GM23248 (cell line): ENCODE results near the gene TMEM236. TPM values are rescaled to one million over a fixed set of nuclear protein-coding genes. Genes with fewer than 3 reads are reported as not detected.

Experiments
- DNase-seq: peaks from one replicate; pipeline ENCODE4 v3.0.0-alpha.2; 2015
- H2AFZ ChIP-seq: fragments of 200-600 bp; sonication (generic); 2 replicates; pipeline ENCODE4 v1.6.1; 2016; ENCODE audit warnings: antibody characterized with exemption
- H3F3A ChIP-seq: fragments of 200-600 bp; sonication (generic); 2 replicates; pipeline ENCODE4 v1.6.1; 2016; ENCODE audit warnings: mild to moderate bottlenecking, antibody characterized with exemption, mixed run types; ENCODE audit not compliant: insufficient read depth
- H3K27ac ChIP-seq: fragments of 200-600 bp; sonication (generic); 2 replicates; pipeline ENCODE4 v1.5.1; 2016; ENCODE audit warnings: mild to moderate bottlenecking
- H3K27me3 ChIP-seq: fragments of 200-600 bp; sonication (generic); replicated peaks from 2 replicates; pipeline ENCODE4 v1.6.1; 2016; ENCODE audit warnings: mild to moderate bottlenecking; ENCODE audit not compliant: insufficient read depth
- H3K36me3 ChIP-seq: fragments of 200-600 bp; sonication (generic); 2 replicates; pipeline ENCODE4 v1.6.1; 2016; ENCODE audit warnings: low read depth, mild to moderate bottlenecking
- H3K4me1 ChIP-seq: fragments of 200-600 bp; sonication (generic); 2 replicates; pipeline ENCODE4 v1.6.1; 2016; ENCODE audit warnings: mild to moderate bottlenecking; ENCODE audit not compliant: insufficient read depth
- H3K4me2 ChIP-seq: fragments of 200-600 bp; sonication (generic); one replicate; pipeline ENCODE4 v1.6.1; 2016; ENCODE audit warnings: mild to moderate bottlenecking; ENCODE audit not compliant: unreplicated experiment
- H3K4me3 ChIP-seq: fragments of 200-600 bp; sonication (generic); 2 replicates; pipeline ENCODE4 v1.5.1; 2016; ENCODE audit warnings: mild to moderate bottlenecking
- H3K79me2 ChIP-seq: fragments of 200-600 bp; sonication (generic); 2 replicates; pipeline ENCODE4 v1.6.1; 2016; ENCODE audit warnings: mild to moderate bottlenecking; ENCODE audit not compliant: insufficient read depth
- H3K9ac ChIP-seq: fragments of 200-600 bp; sonication (generic); 2 replicates; pipeline ENCODE4 v1.6.1; 2016; ENCODE audit warnings: mild to moderate bottlenecking
- H3K9me2 ChIP-seq: fragments of 200-600 bp; sonication (generic); 2 replicates; pipeline ENCODE4 v1.6.1; 2016; ENCODE audit warnings: mixed run types, mild to moderate bottlenecking, moderate library complexity; ENCODE audit not compliant: insufficient read depth
- H3K9me3 ChIP-seq: fragments of 200-600 bp; sonication (generic); one replicate; pipeline ENCODE4 v1.6.1; 2017; ENCODE audit warnings: low read depth
- H4K20me1 ChIP-seq: fragments of 200-600 bp; sonication (generic); 2 replicates; pipeline ENCODE4 v1.6.0; 2016; ENCODE audit not compliant: insufficient read depth
- EZH2 ChIP-seq: fragments of 200-600 bp; sonication (generic); IDR thresholded peaks from 2 replicates; pipeline ENCODE4 v1.6.1; 2018; ENCODE audit warnings: antibody characterized with exemption, mild to moderate bottlenecking; ENCODE audit not compliant: insufficient read depth, poor library complexity, severe bottlenecking
- EZH2phosphoT487 ChIP-seq: fragments of 200-600 bp; sonication (generic); IDR thresholded peaks from 2 replicates; pipeline ENCODE4 v1.6.1; 2018; ENCODE audit warnings: antibody characterized with exemption, moderate library complexity, mild to moderate bottlenecking, low read depth; ENCODE audit not compliant: insufficient read depth
- WGBS, 2 experiments: methylation state at CpG; one replicate each; pipeline ENCODE4 v1.1.6; 2015 to 2017; ENCODE audit warnings: low lambda C conversion rate in 2 of 2, low coverage in 1 of 2; ENCODE audit errors: missing lambda C conversion rate in 2 of 2; 5-methylcytosine and 5-hydroxymethylcytosine counted together
- in situ Hi-C: fragments of 300-500 bp; cut with MboI; formaldehyde crosslinking; loops from 2 replicates; pipeline ENCODE4 v1.15.0; 2020
- microRNA counts: library from miRNA; unstranded; fragments of <30 nt; microRNA quantifications from one replicate; lab custom pipeline; 2016
- microRNA-seq: library from miRNA; unstranded; fragments of <30 nt; microRNA quantifications from one replicate; pipeline ENCODE4, GENCODE V29; 2016; ENCODE audit warnings: borderline number of aligned reads
- polyA plus RNA-seq: library from polyadenylated mRNA; unstranded; fragments of >200 nt; fragmentation: Nextera tagmentation; extraction: Ambion mirVana; gene quantifications from 2 replicates; pipeline ENCODE4 v1.2.1, GENCODE V29; 2016
- small RNA-seq: library from RNA; depleted of rRNA; stranded (forward); fragments of <200 nt; gene quantifications from one replicate; pipeline ENCODE3, GENCODE V24; 2014; ENCODE audit warnings: low read depth, low replicate concordance
- total RNA-seq: library from RNA; depleted of rRNA; stranded (reverse); fragments of >200 nt; shearing (Covaris generic); gene quantifications from 2 replicates; pipeline ENCODE4 v1.2.3, GENCODE V29; 2014; rRNA removed

The TMEM236 gene
- total and polyA plus RNA-seq, 2 experiments from 2014 or later = 0.11 TPM; not detected in 1

DNA sequence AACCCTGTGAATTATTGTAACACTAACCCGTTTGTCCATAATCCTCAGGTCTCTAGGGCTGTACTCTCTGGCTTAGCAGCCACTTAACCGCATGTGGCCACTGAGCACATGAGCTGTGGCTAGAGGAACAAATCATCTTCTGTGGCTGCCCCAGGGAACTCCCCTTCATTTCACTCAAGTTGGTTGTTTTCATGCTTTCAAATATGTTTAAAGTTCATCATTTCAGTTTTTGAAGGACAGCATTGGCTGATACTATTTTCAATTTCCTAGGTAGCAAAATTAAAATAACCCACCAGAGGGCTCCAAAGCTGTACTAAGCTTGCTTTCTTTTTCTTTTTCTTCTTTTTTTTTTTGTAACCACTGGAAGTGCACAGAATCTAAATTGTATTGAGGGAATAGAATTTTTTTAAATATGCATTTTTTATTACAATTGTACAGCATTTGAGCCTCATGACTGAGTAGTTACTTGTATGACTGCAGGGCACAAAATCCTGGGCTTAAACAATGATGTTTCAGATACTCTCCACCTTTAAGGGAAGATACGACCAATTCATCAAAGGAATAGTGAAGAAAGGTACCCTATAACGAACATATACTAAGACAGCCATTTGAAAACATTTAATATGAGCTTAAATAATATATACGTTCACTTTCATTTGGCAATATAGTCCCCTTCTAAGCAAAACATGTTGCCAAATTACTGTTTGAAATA lies 95.7 kb downstream of the TMEM236 start:
- no peak overlapping the region for H3K4me2 ChIP-seq
- H3K79me2 ChIP-seq = no peaks in the 10 kb centered on the region
- no peaks in the 10 kb centered on the region for H3K9me2 ChIP-seq
- H3K9me3 ChIP-seq = no peaks in the 10 kb centered on the region
- no peaks in the 10 kb centered on the region for H3K4me1 ChIP-seq
- H3K27me3 ChIP-seq = no peaks in the 10 kb centered on the region
- H3F3A ChIP-seq = no peaks in the 10 kb centered on the region
- in situ Hi-C loops = no loop called here
- H3K4me3 ChIP-seq = no peak overlapping the region
- WGBS, 2 experiments = 50 to 57% methylated on average over 5 of the region's 5 CpGs
- no peak overlapping the region for H3K27ac ChIP-seq
- no peak overlapping the region for H3K9ac ChIP-seq
- H3K36me3 ChIP-seq = no peaks in the 10 kb centered on the region
- H4K20me1 ChIP-seq = no peaks in the 10 kb centered on the region
- TF ChIP-seq EZH2phosphoT487 (no peak), EZH2 (no peak)
- H2AFZ ChIP-seq = peak overlapping the region; percentile 53; the same call in 1 of the 2 replicates
- peak; percentile 57 for DNase-seq

GRCh38 chr10:17848646-17849045 lies 96.6 kb downstream of the TMEM236 start:
- H3K4me2 ChIP-seq = no peak overlapping the region
- no peaks in the 10 kb centered on the region for H3K27me3 ChIP-seq
- WGBS, 2 experiments = 78 to 81% methylated on average over 5 of the region's 5 CpGs
- H3K4me3 ChIP-seq = no peak overlapping the region
- no peak for DNase-seq
- TF ChIP-seq EZH2phosphoT487 (no peak), EZH2 (no peak)
- no peaks in the 10 kb centered on the region for H3K36me3 ChIP-seq
- no peaks in the 10 kb centered on the region for H3K79me2 ChIP-seq
- in situ Hi-C loops = no loop called here
- no peaks in the 10 kb centered on the region for H3K9me3 ChIP-seq
- no peaks in the 10 kb centered on the region for H3F3A ChIP-seq
- no peaks in the 10 kb centered on the region for H4K20me1 ChIP-seq
- no peaks in the 10 kb centered on the region for H3K4me1 ChIP-seq
- no peak overlapping the region for H3K27ac ChIP-seq
- H2AFZ ChIP-seq = no peak overlapping the region
- H3K9ac ChIP-seq = no peak overlapping the region
- H3K9me2 ChIP-seq = no peaks in the 10 kb centered on the region

MicroRNAs within 50 kb of the gene (microRNA counts, 767-probe panel; counts per million panel counts)
- 447 counts per million, percentile 86 among the panel's probes with 10 or more counts for microRNA hsa-miR-511 (lab: Ali Mortazavi, UCI)

Small RNA genes within 50 kb of the gene (microRNA-seq; reads per million reads assigned to microRNA genes)
- gene MIR511 = not detected

Small RNA genes within 50 kb of the gene (small RNA-seq; reads per million reads assigned to genes)
- gene MIR511 = not detected

Other genes with a start within 250 kb of the TMEM236 start
- 64.0 and 81.3 TPM in 2 replicates for gene HACD1, start 134.8 kb upstream of the TMEM236 start, total RNA-seq
- 150 and 157 TPM in 2 replicates for gene HACD1, start 134.8 kb upstream of the TMEM236 start, polyA plus RNA-seq
- 25.2 and 38.7 TPM in 2 replicates for gene STAM, start 108.0 kb upstream of the TMEM236 start, total RNA-seq
- 29.2 and 30.8 TPM in 2 replicates for gene STAM, start 108.0 kb upstream of the TMEM236 start, polyA plus RNA-seq
- gene MRC1, start 57.1 kb downstream of the TMEM236 start, total RNA-seq = not detected in 2 replicates
- gene MRC1, start 57.1 kb downstream of the TMEM236 start, polyA plus RNA-seq = not detected in 2 replicates
- not detected in 2 replicates for gene SLC39A12, start 199.7 kb downstream of the TMEM236 start, total RNA-seq
- gene SLC39A12, start 199.7 kb downstream of the TMEM236 start, polyA plus RNA-seq = not detected in 2 replicates